Medulla oblongata (tissue), 1 donor: Measurements from ENCODE around the gene RPL3.
A peak's percentile ranks its signal among the peaks of the same experiment; 100 is the strongest.

ENCODE experiments used
- DNase-seq: peaks from one replicate; pipeline ENCODE4 v3.0.0-alpha.2; 2015; ENCODE audit errors: extremely low spot score

RPL3 gene

GRCh38 chr22:39299829-39300178, 19.6 kb downstream of the RPL3 start:
- peak; percentile 65 for DNase-seq

- DNase-seq, result no peak
Measured at GRCh38 chr22:39298241-39298987, 21.0 kb downstream of the RPL3 start.

DNA sequence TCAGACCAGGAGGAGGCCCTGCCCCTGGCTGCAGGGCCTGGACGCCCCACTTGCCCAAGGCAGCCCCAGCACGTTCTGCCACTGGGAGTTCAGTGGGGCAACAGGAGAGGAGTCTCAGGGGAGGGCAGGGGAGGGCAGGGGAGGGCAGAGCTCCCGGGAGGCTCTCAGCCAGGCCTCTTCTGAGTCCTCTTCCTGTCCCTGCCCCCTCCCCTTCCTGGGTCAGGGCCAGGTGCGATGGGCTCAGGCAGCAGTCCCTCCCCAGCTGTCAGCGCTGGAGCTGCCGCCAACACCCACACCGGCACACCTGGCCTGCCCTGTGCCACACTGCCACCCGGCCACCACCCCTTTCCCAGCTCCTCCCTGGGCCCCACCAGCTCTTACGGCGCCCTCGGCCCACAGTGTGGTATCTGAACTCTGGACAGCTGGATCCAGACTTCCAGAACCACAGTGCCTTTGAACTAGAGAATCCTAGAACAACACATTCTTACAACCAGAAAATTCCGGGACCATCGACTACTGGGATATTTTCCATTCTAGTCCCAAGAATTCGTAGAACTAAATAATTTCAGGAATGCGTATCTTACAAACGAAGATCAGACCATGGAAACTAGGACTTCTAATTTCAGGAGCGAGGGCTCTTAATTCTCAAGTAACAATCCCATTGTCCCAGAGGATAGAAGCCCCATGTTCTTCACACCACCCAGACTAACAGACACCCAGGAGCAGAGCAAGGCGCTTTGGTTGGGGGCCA, 21.8 kb downstream of the RPL3 start:
- no peak for DNase-seq

- DNase-seq, result no peak
Measured at GRCh38 chr22:39296981-39297489, 22.4 kb downstream of the RPL3 start.

- no peak for DNase-seq
Measured at GRCh38 chr22:39296535-39296934, 22.9 kb downstream of the RPL3 start.

DNA sequence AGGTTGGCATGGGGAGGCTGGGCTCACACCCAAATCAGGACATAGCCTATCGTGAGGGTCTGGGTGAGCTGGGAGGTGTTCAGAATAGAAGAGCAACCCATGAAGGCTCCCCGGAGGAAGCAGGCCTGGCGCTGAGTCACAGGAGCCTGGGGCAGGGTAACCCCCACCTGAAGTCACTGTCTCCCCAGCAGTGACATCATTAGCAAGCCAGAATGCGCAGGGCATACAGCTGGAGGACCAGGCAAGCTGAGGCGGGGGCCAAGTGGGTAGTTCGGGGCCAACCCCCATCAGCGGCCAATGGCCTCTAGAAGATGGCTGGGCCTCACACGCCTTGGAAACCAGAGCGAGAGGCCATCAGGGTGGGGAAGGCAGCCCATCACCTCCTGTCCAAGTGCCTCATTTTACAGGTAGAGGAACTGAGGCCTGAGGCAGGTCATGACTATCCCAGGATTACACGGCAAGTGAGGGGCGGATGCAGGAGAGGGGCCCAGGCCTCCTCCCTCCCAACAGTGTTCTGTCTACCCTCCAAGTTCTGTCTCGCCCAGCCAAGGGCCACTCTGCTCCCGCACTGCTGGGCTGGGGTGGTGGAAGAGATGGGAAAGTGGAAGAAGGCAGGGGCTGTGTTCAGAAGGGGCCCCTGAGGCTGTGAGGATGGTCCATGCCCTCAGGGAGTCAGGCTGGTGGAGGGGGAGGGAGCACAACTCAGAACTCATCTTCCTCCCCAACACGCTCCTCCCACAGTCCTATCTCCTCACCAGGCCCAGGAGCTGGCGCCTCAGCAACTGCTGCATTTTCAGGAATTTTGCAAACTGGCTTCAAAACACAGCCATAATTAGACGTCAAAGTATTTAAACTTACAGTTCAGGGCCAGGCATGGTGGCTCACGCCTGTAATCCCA, 24.6 kb downstream of the RPL3 start:
- DNase-seq, result no peak

DNA sequence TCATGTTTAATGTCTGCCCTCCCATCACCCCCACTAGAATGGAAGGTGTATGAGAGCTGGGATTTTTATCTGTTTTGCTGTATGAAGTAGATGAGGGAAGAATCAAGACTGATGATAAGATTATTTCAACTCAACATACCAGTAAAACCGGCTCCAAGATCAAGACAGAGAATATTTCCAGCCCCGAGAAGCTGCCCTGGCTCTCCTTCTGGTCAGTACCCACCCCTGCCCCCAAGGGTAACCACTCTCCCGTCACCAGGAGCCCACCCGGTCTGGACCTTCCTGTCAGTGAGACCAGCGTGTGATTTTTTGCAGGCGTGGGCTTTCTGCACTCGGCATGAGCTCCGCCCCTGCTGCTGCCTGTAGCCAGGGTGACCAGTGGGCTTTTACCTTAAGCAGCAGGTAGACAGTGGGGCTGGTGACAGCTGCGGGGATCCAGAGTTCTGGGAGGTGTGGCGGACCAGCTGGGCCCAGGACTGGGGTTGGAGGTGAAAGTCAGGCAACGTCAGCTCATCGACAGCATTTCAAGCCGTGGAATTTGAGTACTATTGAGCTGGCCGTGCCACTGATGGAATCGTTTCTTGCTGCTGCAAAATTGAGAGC, 25.6 kb downstream of the RPL3 start:
- no peak for DNase-seq

DNA sequence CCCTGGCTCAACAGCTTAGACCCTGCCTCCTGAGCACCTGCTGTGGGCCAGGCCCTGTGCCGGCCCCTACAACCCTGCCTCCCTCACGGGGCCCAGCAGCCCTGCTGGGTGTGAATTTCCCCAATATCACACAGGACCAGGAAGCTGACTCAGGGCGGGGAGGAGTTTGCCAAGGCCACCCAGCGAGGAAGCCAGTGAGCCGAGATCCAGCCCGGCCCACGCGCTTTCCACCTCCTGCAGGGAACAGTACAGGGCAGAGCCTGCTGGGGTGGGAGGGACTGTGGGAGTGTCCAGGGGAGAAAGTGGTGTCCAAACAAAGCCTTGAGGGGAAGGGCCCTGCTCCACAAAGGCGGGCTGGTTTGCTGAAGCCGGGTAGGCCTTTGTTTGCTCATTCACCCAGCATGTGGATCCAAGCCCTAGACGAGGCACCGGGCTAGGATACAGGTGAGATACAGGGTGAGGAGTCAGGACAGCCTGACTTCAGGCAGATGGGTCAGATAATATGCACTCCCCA, 26.8 kb downstream of the RPL3 start:
- peak; percentile 74 for DNase-seq

DNA sequence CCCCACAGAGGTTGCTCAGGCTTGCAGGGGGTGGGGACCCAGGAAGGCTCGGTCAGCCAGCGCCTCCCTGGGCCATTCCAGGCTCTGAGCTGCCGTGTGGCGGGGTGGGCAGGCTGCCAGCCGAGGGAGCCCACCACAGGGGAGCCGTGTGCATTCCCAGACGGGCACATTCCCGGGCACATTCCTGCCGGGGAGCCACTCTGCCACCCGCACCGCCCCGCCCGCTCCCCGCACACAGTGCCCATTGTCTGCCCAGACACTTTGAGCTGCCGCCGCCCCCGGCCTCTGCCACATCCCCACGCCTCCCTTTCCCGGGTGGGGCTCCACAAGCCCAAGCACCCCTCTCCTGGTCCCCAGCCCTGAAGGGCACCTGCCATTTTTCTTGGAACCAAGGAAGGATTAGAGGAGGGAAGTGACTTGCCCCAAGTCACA, 27.4 kb downstream of the RPL3 start:
- no peak for DNase-seq

- no peak for DNase-seq
Measured at GRCh38 chr22:39291523-39291922, 27.9 kb downstream of the RPL3 start.

DNA sequence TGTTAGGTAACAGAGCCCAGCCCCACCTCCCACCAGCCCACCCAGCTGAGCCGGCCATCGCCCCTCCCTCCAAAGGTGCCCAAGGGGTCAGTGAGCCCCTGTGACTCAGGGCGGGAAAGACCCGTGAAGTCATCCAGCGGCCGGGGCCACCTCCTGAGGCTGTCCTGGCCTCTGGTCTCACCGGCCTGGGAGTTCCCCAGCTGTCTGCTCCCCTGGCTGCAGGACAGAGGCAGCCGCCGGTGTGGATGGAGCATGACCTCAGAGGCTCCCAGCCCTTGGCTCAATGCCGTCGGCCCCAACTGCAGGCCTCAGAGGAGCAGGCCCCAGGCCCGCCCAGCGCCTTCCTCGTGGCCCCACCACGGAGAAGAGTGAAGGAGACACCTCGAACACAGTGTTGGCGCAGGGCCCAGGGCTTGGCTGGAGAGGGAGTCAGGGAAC, 28.7 kb downstream of the RPL3 start:
- no peak for DNase-seq

DNA sequence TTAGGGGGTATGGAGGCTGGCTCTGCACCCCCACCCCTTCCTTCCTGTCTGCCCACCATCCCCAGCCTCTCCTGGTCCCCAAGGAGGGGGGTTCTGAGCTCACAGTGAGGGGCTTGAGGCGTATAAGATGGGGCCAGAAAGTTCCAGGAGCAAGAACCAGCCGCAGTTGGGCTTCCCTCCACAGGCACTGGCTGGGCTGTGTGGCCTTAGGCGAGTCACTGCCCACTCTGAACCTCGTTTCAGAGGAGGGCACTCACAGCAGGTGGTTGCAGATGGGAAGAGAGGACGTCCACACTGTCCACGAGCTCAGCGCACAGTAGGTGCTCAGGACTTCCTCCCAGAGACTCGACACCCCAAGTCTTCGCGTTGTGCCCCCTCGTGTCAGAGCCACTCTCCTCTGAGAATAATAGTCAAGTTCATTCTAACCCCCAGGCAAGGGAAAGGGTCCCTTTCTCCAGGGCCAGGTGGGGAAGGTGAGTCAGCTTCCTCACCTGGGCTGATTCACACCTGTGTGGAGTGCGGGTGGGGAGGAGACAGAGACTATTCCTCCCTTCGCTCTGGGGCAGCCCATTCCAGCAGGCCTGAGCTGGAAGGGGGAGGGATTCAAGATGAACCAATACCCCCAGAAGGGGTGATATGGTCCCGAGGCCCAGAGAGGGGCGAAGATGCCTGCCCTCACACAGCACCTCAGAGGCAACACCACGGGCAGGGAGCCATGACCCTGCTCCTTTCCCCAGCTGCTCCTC, 29.3 kb downstream of the RPL3 start:
- DNase-seq, result no peak

DNA sequence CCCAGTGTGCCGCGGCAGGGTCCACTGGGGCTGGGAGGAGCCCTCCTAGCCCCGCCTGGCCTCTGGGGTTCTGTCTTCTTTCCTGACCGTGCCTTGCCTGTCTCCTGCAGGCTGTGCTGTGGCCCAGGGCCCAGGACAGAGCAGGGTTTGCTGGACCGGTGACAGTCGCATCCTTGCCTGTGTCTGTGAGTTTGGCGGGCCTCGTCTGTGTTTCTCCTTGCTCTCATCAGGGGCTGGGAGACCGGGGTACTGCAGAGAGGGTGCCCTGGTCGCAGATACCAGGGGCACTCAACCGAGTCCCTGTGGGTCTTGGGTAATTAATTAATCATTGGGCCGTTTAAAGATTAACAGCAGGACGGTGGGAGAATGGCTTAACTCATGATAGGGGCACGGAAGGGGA, 29.9 kb downstream of the RPL3 start:
- no peak for DNase-seq

- no peak for DNase-seq
Measured at GRCh38 chr22:39288135-39288898, 31.1 kb downstream of the RPL3 start.

DNA sequence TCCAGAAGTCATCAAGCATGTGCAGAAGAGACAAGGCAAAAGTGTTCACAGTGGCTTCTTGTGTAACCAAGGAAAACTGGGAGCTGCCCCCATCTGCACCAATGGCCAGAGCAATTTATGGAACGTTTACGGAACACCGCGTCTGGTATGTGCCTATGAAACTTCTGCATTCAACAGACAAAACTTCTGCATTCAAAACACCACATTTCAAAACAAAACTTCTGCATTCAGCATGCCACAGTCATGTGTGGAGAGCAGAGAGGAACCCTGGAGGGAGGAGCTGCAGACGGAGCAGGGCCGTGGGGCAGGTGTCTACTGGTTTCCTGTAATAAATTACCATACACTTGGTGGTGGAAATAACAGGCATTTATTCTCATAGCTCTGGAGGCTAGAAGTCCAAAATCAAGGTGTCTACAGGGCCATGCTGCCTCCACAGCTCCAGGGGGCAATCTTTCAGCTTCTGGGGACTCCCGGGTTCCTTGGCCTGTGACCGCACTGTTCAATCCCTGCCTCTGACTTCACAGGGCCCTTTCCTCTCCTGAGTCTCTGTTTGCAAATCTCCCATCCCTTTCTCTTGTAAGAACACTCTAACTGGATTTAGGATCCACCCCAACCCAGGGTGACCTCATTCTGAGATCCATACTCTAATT, 32.2 kb downstream of the RPL3 start:
- peak; percentile 87 for DNase-seq

- DNase-seq, result no peak
Measured at GRCh38 chr22:39284983-39285382, 34.4 kb downstream of the RPL3 start.

GRCh38 chr22:39284142-39284980, 35.1 kb downstream of the RPL3 start:
- no peak for DNase-seq

DNA sequence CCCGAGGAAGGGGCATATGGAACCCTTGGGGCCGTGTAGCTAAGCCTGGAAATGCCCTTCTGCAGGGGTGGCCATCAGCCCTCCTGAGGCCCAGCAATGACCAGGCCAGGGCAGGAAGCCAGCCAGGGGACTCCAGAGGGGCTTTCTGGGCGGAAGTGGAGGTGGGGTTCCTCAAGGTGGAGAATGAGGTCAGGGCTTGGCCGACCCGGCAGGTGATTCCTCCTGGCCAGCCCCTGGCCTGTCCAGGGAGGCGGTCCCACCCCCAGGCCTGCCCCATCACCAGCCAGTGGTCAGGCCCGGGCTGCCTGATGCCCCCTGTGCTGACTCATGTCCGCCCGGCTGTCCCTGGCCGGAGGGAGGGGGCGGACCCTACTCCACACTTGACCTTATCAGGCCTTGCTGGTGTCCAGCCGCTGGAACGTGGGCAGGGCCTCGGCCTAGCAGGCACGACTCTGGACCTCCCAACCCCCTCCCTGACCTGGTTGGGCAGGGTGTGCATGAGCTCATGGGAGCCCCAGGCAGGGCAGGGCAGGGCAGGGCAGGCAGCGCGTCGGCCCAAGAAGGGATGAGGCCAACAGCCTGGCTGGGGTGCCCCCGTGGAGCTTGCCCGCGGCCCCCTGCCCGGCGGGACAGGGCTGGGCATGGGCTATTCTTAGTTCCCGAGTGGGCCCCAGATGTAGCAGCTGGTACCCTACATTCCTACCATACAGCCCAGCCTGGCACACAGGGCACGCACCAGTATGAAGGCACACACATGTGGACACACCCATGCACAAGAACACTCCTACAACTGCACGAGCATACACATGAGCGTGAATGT, 35.9 kb downstream of the RPL3 start:
- DNase-seq, result peak; percentile 74
